Erythroblast (primary cell): ENCODE data around the gene FERD3L.

ENCODE experiments used
- GATA1 ChIP-seq: IDR thresholded peaks from 2 replicates; pipeline ENCODE4 v1.6.1; 2011; ENCODE audit warnings: low read depth, mild to moderate bottlenecking, control low read depth, low read length, moderate library complexity
- POLR2A ChIP-seq: IDR thresholded peaks from 2 replicates; pipeline ENCODE4 v1.6.1; 2011; ENCODE audit warnings: mild to moderate bottlenecking, low read length

- TF ChIP-seq POLR2A (no peak), GATA1 (no peak)
These were observed 39.7 kb downstream of the FERD3L start for GRCh38 chr7:19105546-19105945.
